ENCODE data around the gene ZNF175.

ZNF175 gene

GRCh38 chr19:51637362-51637978 lies 66.4 kb downstream of the ZNF175 start:
- DNase-seq, result no peak

- no peak for DNase-seq
These were observed 68.8 kb downstream of the ZNF175 start for GRCh38 chr19:51639916-51640315.

GRCh38 chr19:51640386-51640785 lies 69.3 kb downstream of the ZNF175 start:
- DNase-seq, result no peak

GRCh38 chr19:51641648-51642047 lies 70.6 kb downstream of the ZNF175 start:
- DNase-seq, result no peak

All from cerebellar nuclear complex (tissue), 1 donor.